H54 (cell line): ENCODE results near the gene PCSK6.
"Not testable (repeated sequence)": the region's sequence is repeated elsewhere in the genome, so short reads cannot be mapped to it uniquely, and the experiment has no call there.

Source experiments
- DNase-seq: peaks from one replicate; pipeline ENCODE4 v3.0.0; 2011; ENCODE audit warnings: low spot score, mixed read lengths; ENCODE audit not compliant: insufficient read length
- FAIRE-seq: peaks from 3 replicates; lab custom pipeline; 2011; peaks lifted over from hg19 to GRCh38; lab: Jason Lieb, UNC
- POLR2A ChIP-seq: IDR thresholded peaks from 2 replicates; pipeline ENCODE4 v1.6.1; 2011; ENCODE audit warnings: low read depth, mild to moderate bottlenecking, low read length

PCSK6 gene

GRCh38 chr15:101349047-101349951, 140.2 kb downstream of the PCSK6 start:
- no peak for FAIRE-seq
- no peak for DNase-seq
- TF ChIP-seq POLR2A: no peak

- FAIRE-seq: no peak
- no peak for DNase-seq
- TF ChIP-seq POLR2A: no peak
Measured at GRCh38 chr15:101348643-101349042, 140.9 kb downstream of the PCSK6 start.

GRCh38 chr15:101348015-101348414, 141.5 kb downstream of the PCSK6 start:
- no peak for TF ChIP-seq POLR2A
- FAIRE-seq (no peak), DNase-seq (no peak)

GRCh38 chr15:101347454-101347853, 142.1 kb downstream of the PCSK6 start:
- no peak for FAIRE-seq
- DNase-seq: no peak
- no peak for TF ChIP-seq POLR2A

- no peak for TF ChIP-seq POLR2A
- DNase-seq: no peak
- FAIRE-seq: no peak
Measured at GRCh38 chr15:101346928-101347327, 142.6 kb downstream of the PCSK6 start.

- TF ChIP-seq POLR2A: no peak
- DNase-seq (no peak), FAIRE-seq (no peak)
Measured at GRCh38 chr15:101342056-101342455, 147.5 kb downstream of the PCSK6 start.

GRCh38 chr15:101338502-101339057, 150.9 kb downstream of the PCSK6 start:
- no peak for TF ChIP-seq POLR2A
- FAIRE-seq (no peak), DNase-seq (no peak)

GRCh38 chr15:101337976-101338375, 151.5 kb downstream of the PCSK6 start:
- TF ChIP-seq POLR2A: no peak
- FAIRE-seq (no peak), DNase-seq (no peak)

- DNase-seq: peak; percentile 15
- not testable (repeated sequence) for FAIRE-seq
Measured at GRCh38 chr15:101333907-101334789, 155.4 kb downstream of the PCSK6 start.

GRCh38 chr15:101332061-101332467, 157.4 kb downstream of the PCSK6 start:
- TF ChIP-seq POLR2A: no peak
- DNase-seq (no peak), FAIRE-seq (no peak)

GRCh38 chr15:101329867-101330380, 159.6 kb downstream of the PCSK6 start:
- no peak for TF ChIP-seq POLR2A
- DNase-seq (no peak), FAIRE-seq (no peak)

- FAIRE-seq (no peak), DNase-seq (no peak)
- no peak for TF ChIP-seq POLR2A
Measured at GRCh38 chr15:101329309-101329863, 160.1 kb downstream of the PCSK6 start.

GRCh38 chr15:101328001-101328400, 161.5 kb downstream of the PCSK6 start:
- FAIRE-seq (no peak), DNase-seq (no peak)
- TF ChIP-seq POLR2A: no peak
